ENCODE measurements around the gene TTLL6.

- TF ChIP-seq CTCF (IDR thresholded peaks at IDR 0.05; ENCODE audit: insufficient read depth, low read length, poor library complexity, severe bottlenecking) (no peak), EZH2phosphoT487 (conservative IDR thresholded peaks at IDR 0.05; ENCODE audit: low read length) (no peak)
Measured at GRCh38 chr17:48854774-48855476, 37.9 kb upstream of the TTLL6 start.
